H1 (cell line): ENCODE measurements around the gene CROCC2. TPM values are rescaled to one million over a fixed set of nuclear protein-coding genes. Genes with fewer than 3 reads are reported as not detected.

Experiments used
- CTCF ChIA-PET: fragments of 300-600 bp; sonication (Branson Sonifier 250); formaldehyde crosslinking; loops from one replicate; lab custom pipeline; 2021; ENCODE audit not compliant: partially characterized antibody; lab: Charles Lee
- POLR2A ChIA-PET: fragments of 300-600 bp; sonication (Branson Sonifier 250); formaldehyde crosslinking; loops from one replicate; lab custom pipeline; 2021; ENCODE audit warnings: inconsistent platforms; ENCODE audit not compliant: partially characterized antibody; lab: Charles Lee
- DNase-seq, 2 experiments: peaks; one replicate each; pipeline versions ENCODE4 v3.0.0 to v3.0.0-alpha.2; 2010 to 2022; ENCODE audit warnings: low spot score in 2 of 2, low read depth in 1 of 2, mixed read lengths in 1 of 2
- FAIRE-seq: peaks from 2 replicates; lab custom pipeline; 2011; peaks lifted over from hg19 to GRCh38; lab: Jason Lieb, UNC
- H2AFZ ChIP-seq: 2 replicates; pipeline ENCODE4 v1.8.1; 2012; ENCODE audit warnings: low read length, inconsistent platforms
- H2AK5ac ChIP-seq: 2 replicates; pipeline ENCODE4 v1.6.1; 2013; ENCODE audit warnings: low read depth, low read length
- H2BK120ac ChIP-seq: replicated peaks from 2 replicates; pipeline ENCODE3; 2013; ENCODE audit warnings: low read depth, low read length, inconsistent platforms
- H2BK12ac ChIP-seq: 2 replicates; pipeline ENCODE4 v1.6.1; 2013; ENCODE audit warnings: low read depth, low read length
- H2BK15ac ChIP-seq: 2 replicates; pipeline ENCODE4 v1.6.1; 2013; ENCODE audit warnings: low read length
- H2BK20ac ChIP-seq: 2 replicates; pipeline ENCODE4 v1.6.1; 2013; ENCODE audit warnings: low read length
- H2BK5ac ChIP-seq: 2 replicates; pipeline ENCODE4 v1.6.1; 2013; ENCODE audit warnings: low read depth, low read length
- H3K14ac ChIP-seq: 2 replicates; pipeline ENCODE4 v1.6.1; 2013; ENCODE audit warnings: inconsistent platforms; ENCODE audit not compliant: insufficient read length
- H3K18ac ChIP-seq: 2 replicates; pipeline ENCODE4 v1.6.1; 2013; ENCODE audit warnings: low read length; ENCODE audit errors: extremely low read depth
- H3K23ac ChIP-seq: 2 replicates; pipeline ENCODE4 v1.6.1; 2013; ENCODE audit warnings: inconsistent platforms; ENCODE audit not compliant: insufficient read length
- H3K23me2 ChIP-seq: 2 replicates; pipeline ENCODE4 v1.6.1; 2013; ENCODE audit warnings: low read depth, low read length
- H3K27ac ChIP-seq: 2 replicates; pipeline ENCODE4 v1.6.1; 2011; ENCODE audit warnings: low read depth, low read length, inconsistent platforms
- H3K27me3 ChIP-seq, 4 experiments: replicated peaks in 1 of 4; 1 replicate in 1 of 4; 2 replicates in 3 of 4; pipeline versions ENCODE4 v1.6.1 to v1.8.1; 2011 to 2013; ENCODE audit warnings: low read length in 3 of 4, mild to moderate bottlenecking in 3 of 4, inconsistent platforms in 2 of 4, mixed read lengths in 2 of 4, moderate library complexity in 1 of 4; ENCODE audit not compliant: control insufficient read depth in 3 of 4, insufficient read depth in 3 of 4; ENCODE audit errors: extremely low read depth in 1 of 4
- H3K36me3 ChIP-seq, 4 experiments: 2 replicates each; pipeline versions ENCODE4 v1.6.1 to v1.8.1; 2011 to 2013; ENCODE audit warnings: mild to moderate bottlenecking in 4 of 4, low read length in 3 of 4, moderate library complexity in 2 of 4, control low read depth in 1 of 4, inconsistent platforms in 1 of 4; ENCODE audit not compliant: insufficient read depth in 4 of 4, control insufficient read depth in 2 of 4
- H3K4ac ChIP-seq: replicated peaks from 2 replicates; pipeline ENCODE3; 2013; ENCODE audit warnings: low read length, low read depth, mixed read lengths, inconsistent platforms; ENCODE audit not compliant: insufficient read length
- H3K4me1 ChIP-seq, 4 experiments: replicated peaks in 1 of 4; 1 replicate in 1 of 4; 2 replicates in 3 of 4; pipeline versions ENCODE4 v1.6.1 to v1.8.1; 2011 to 2013; ENCODE audit warnings: low read length in 3 of 4, inconsistent platforms in 2 of 4, mixed read lengths in 1 of 4; ENCODE audit not compliant: insufficient read depth in 4 of 4, control insufficient read depth in 3 of 4
- H3K4me2 ChIP-seq, 2 experiments: 2 replicates each; pipeline versions ENCODE4 v1.6.1 to v1.8.1; 2011 to 2013; ENCODE audit warnings: low read depth in 2 of 2, low read length in 2 of 2, control low read depth in 1 of 2, inconsistent platforms in 1 of 2, mild to moderate bottlenecking in 1 of 2; ENCODE audit not compliant: insufficient read depth in 1 of 2
- H3K4me3 ChIP-seq, 4 experiments: fragments of 200-600, 300-600 bp in 1 of 4; sonication (generic), shearing (Covaris generic), sonication (Bioruptor Twin) in 1 of 4; 2 replicates each; pipeline versions ENCODE4 v1.5.1 to v1.8.1; 2011 to 2016; ENCODE audit warnings: low read length in 4 of 4, low read depth in 3 of 4, control low read depth in 2 of 4, inconsistent platforms in 2 of 4, mild to moderate bottlenecking in 2 of 4, mixed read lengths in 1 of 4, moderate library complexity in 1 of 4; ENCODE audit not compliant: insufficient read depth in 2 of 4; ENCODE audit errors: extremely low read depth in 1 of 4
- H3K56ac ChIP-seq: replicated peaks from 2 replicates; pipeline ENCODE3; 2013; ENCODE audit warnings: low read depth, mild to moderate bottlenecking, mixed read lengths, low read length, inconsistent platforms; ENCODE audit not compliant: insufficient read length
- H3K79me1 ChIP-seq: 2 replicates; pipeline ENCODE4 v1.6.1; 2013; ENCODE audit warnings: low read depth, low read length, control low read depth
- H3K79me2 ChIP-seq, 2 experiments: 2 replicates each; pipeline versions ENCODE4 v1.6.1 to v1.8.1; 2012 to 2013; ENCODE audit warnings: low read length in 2 of 2, mild to moderate bottlenecking in 2 of 2, inconsistent platforms in 1 of 2; ENCODE audit not compliant: insufficient read depth in 2 of 2, control insufficient read depth in 1 of 2
- H3K9ac ChIP-seq, 4 experiments: replicated peaks in 1 of 4; 1 replicate in 1 of 4; 2 replicates in 3 of 4; pipeline versions ENCODE4 v1.6.1 to v1.8.1; 2011 to 2013; ENCODE audit warnings: low read depth in 3 of 4, low read length in 3 of 4, control low read depth in 2 of 4, mild to moderate bottlenecking in 2 of 4, moderate library complexity in 2 of 4, inconsistent platforms in 1 of 4; ENCODE audit errors: extremely low read depth in 1 of 4
- H3K9me3 ChIP-seq, 2 experiments: 2 replicates each; pipeline versions ENCODE4 v1.6.1 to v1.8.1; 2012 to 2013; ENCODE audit warnings: mild to moderate bottlenecking in 2 of 2, moderate library complexity in 2 of 2, control low read depth in 1 of 2, inconsistent platforms in 1 of 2, low read depth in 1 of 2, low read length in 1 of 2, mixed read lengths in 1 of 2; ENCODE audit not compliant: insufficient read depth in 2 of 2
- H4K20me1 ChIP-seq, 2 experiments: replicated peaks in 1 of 2; 2 replicates each; pipeline versions ENCODE3 to v1.8.1; 2011 to 2013; ENCODE audit warnings: inconsistent platforms in 2 of 2, low read length in 2 of 2, mild to moderate bottlenecking in 1 of 2; ENCODE audit not compliant: insufficient read depth in 2 of 2, control insufficient read depth in 1 of 2
- H4K5ac ChIP-seq: 2 replicates; pipeline ENCODE4 v1.6.1; 2013; ENCODE audit warnings: low read length, low read depth, mixed read lengths, inconsistent platforms; ENCODE audit not compliant: insufficient read length
- H4K8ac ChIP-seq: 2 replicates; pipeline ENCODE4 v1.8.0; 2013; ENCODE audit warnings: mild to moderate bottlenecking, moderate library complexity, low read length, inconsistent platforms; ENCODE audit not compliant: insufficient read depth; ENCODE audit errors: extremely low read depth
- H4K91ac ChIP-seq: replicated peaks from 2 replicates; pipeline ENCODE3; 2013; ENCODE audit warnings: low read length, mixed read lengths, inconsistent platforms; ENCODE audit not compliant: insufficient read length
- ATF2 ChIP-seq: IDR thresholded peaks from 2 replicates; pipeline ENCODE4 v1.6.1; 2012; ENCODE audit warnings: low read length, inconsistent platforms
- CHD2 ChIP-seq: IDR thresholded peaks from 2 replicates; pipeline ENCODE4 v1.6.1; 2012; ENCODE audit warnings: low read length, improper control_type of control experiment
- GTF2F1 ChIP-seq: IDR thresholded peaks from 2 replicates; pipeline ENCODE4 v1.6.1; 2012; ENCODE audit warnings: low read depth, low read length, improper control_type of control experiment, borderline replicate concordance
- JUN ChIP-seq: IDR thresholded peaks from 2 replicates; pipeline ENCODE4 v1.6.1; 2011; ENCODE audit warnings: low read depth, mild to moderate bottlenecking, improper control_type of control experiment, low read length
- JUND ChIP-seq: IDR thresholded peaks from 2 replicates; pipeline ENCODE4 v1.6.1; 2011; ENCODE audit warnings: mild to moderate bottlenecking, improper control_type of control experiment, low read length
- KDM5A ChIP-seq: fragments of 200-600 bp; IDR thresholded peaks from 2 replicates; pipeline ENCODE4 v1.7.1; 2012; ENCODE audit warnings: mild to moderate bottlenecking, low read length, inconsistent platforms, mixed read lengths
- POU5F1 ChIP-seq: IDR thresholded peaks from 2 replicates; pipeline ENCODE4 v1.6.1; 2011; ENCODE audit warnings: low read depth, mild to moderate bottlenecking, low read length, moderate library complexity
- SIX5 ChIP-seq: IDR thresholded peaks from 2 replicates; pipeline ENCODE4 v1.6.1; 2011; ENCODE audit warnings: mild to moderate bottlenecking, low read depth, low read length
- SP2 ChIP-seq: IDR thresholded peaks from 2 replicates; pipeline ENCODE4 v1.6.1; 2012; ENCODE audit warnings: mild to moderate bottlenecking, low read length, inconsistent platforms
- SP4 ChIP-seq: IDR thresholded peaks from 2 replicates; pipeline ENCODE4 v1.6.1; 2012; ENCODE audit warnings: low read length, inconsistent platforms
- SUZ12 ChIP-seq: fragments of 200-600 bp; sonication (generic); IDR thresholded peaks from 2 replicates; pipeline ENCODE4 v1.6.1; 2012; ENCODE audit warnings: mild to moderate bottlenecking, inconsistent platforms, low read length, moderate library complexity, mixed read lengths
- TEAD4 ChIP-seq: IDR thresholded peaks from 2 replicates; pipeline ENCODE4 v1.6.1; 2012; ENCODE audit warnings: low read depth, low read length, inconsistent platforms, mixed read lengths
- WGBS, 2 experiments: shearing (Covaris generic) in 1 of 2; methylation state at CpG; one replicate each; pipeline versions ENCODE4 v1.1.6 to v1.1.7; 2013 to 2015; ENCODE audit warnings: low lambda C conversion rate in 2 of 2, mixed read lengths in 2 of 2, inconsistent platforms in 1 of 2, low coverage in 1 of 2, missing lambda C conversion rate in 1 of 2; ENCODE audit not compliant: insufficient replicate concordance in 2 of 2, insufficient coverage in 1 of 2, insufficient read length in 1 of 2; ENCODE audit errors: extremely low coverage in 1 of 2, missing lambda C conversion rate in 1 of 2; 5-methylcytosine and 5-hydroxymethylcytosine counted together
- polyA plus RNA-seq, 7 experiments: library from polyadenylated mRNA; depleted of rRNA in 3 of 7; stranded (reverse) in 5 of 7; unstranded in 2 of 7; fragments of >200 nt in 5 of 7; fragments of 200-250 nt in 2 of 7; gene quantifications; 1 replicate in 5 of 7; 2 replicates in 1 of 7; 4 replicates in 1 of 7; pipeline versions ENCODE4 v1.2.1 to v1.2.3, GENCODE V29; 2011 to 2013; ENCODE audit warnings: missing spikeins in 2 of 7, mixed read lengths in 2 of 7
- total RNA-seq: library from RNA; stranded (reverse); fragmentation: NEBNext Ultra II Directional; extraction: Animal tissue kit (Norgen Biotek cat#: 25700); gene quantifications from 2 replicates; pipeline ENCODE4 v1.2.1, GENCODE V29; 2021

CROCC2 gene
- total and polyA plus RNA-seq, 2 of the 8 experiments (the other 6 are each of a cell fraction or from before 2014, with no cell fraction given) = not detected

GRCh38 chr2:240925568-240926515, 19.7 kb downstream of the CROCC2 start:
- H3K4ac ChIP-seq = no peak overlapping the region
- H2BK5ac ChIP-seq = no peak overlapping the region
- H3K4me3 ChIP-seq = no peak overlapping the region
- no peaks in the 10 kb centered on the region for H3K27me3 ChIP-seq
- FAIRE-seq (no peak), DNase-seq (peak in 1 of 2 experiments; percentile 59)
- H2AFZ ChIP-seq = no peak overlapping the region
- WGBS, 2 experiments = 85% methylated on average over 28 of the region's 29 CpGs; no CpG with 5 or more reads in 1 of the 2 experiments
- no peak overlapping the region for H4K91ac ChIP-seq
- H4K8ac ChIP-seq = no peak overlapping the region
- H4K5ac ChIP-seq = no peak overlapping the region
- H2BK15ac ChIP-seq = no peak overlapping the region
- no peaks in the 10 kb centered on the region for H3K23me2 ChIP-seq
- H3K36me3 ChIP-seq = no peaks in the 10 kb centered on the region
- H3K4me2 ChIP-seq = no peak overlapping the region
- H3K9me3 ChIP-seq = no peaks in the 10 kb centered on the region
- no peak overlapping the region for H3K27ac ChIP-seq
- no peaks in the 10 kb centered on the region for H4K20me1 ChIP-seq
- H3K9ac ChIP-seq = no peak overlapping the region
- no peaks in the 10 kb centered on the region; a peak in 2 of 7 replicates for H3K4me1 ChIP-seq
- ChIA-PET CTCF (interaction anchor here (0.8 to 1.9 kb wide), 5 partner anchors 10 to 66 kb away, joined by 3 to 6 read pairs (median 3); no protein-coding TSS in a partner anchor), POLR2A (no interaction called here)
- H2BK20ac ChIP-seq = no peak overlapping the region
- no peaks in the 10 kb centered on the region for H3K79me2 ChIP-seq
- H2BK120ac ChIP-seq = no peak overlapping the region
- H3K14ac ChIP-seq = no peak overlapping the region
- H3K18ac ChIP-seq = no peak overlapping the region
- H3K23ac ChIP-seq = no peak overlapping the region
- H3K79me1 ChIP-seq = no peaks in the 10 kb centered on the region
- no peak overlapping the region for H3K56ac ChIP-seq
- H2AK5ac ChIP-seq = no peak overlapping the region
- H2BK12ac ChIP-seq = no peak overlapping the region
- no peak for TF ChIP-seq SP4
- no peak for TF ChIP-seq TEAD4
- no peak for TF ChIP-seq CHD2
- no peak for TF ChIP-seq KDM5A
- no peak for TF ChIP-seq POU5F1
- TF ChIP-seq JUN = no peak
- no peak for TF ChIP-seq GTF2F1
- TF ChIP-seq ATF2 = no peak
- TF ChIP-seq SUZ12 = no peak
- TF ChIP-seq JUND = no peak
- TF ChIP-seq SP2 = no peak
- no peak for TF ChIP-seq SIX5
